ENCODE data around the gene TLR8. TPM values are rescaled to one million over a fixed set of nuclear protein-coding genes. Genes with fewer than 3 reads are reported as not detected.
A peak's percentile ranks its signal among the peaks of the same experiment; 100 is the strongest.

The TLR8 gene
- total RNA-seq, 2 experiments from 2014 or later = not detected

GRCh38 chrX:12947545-12948235 lies 41.3 kb downstream of the TLR8 start:
- peak overlapping the region; percentile 62 for H3K4me3 Mint-ChIP-seq
- no peaks in the 10 kb centered on the region for H3K27me3 Mint-ChIP-seq
- H3K36me3 Mint-ChIP-seq = peaks cover 5% of the 10 kb centered on the region
- peak overlapping the region; percentile 99 for H3K27ac Mint-ChIP-seq
- H3K9me3 Mint-ChIP-seq = no peaks in the 10 kb centered on the region
- no peak for DNase-seq
- peaks cover 57% of the 10 kb centered on the region for H3K4me1 Mint-ChIP-seq

GRCh38 chrX:12948495-12948894 lies 42.1 kb downstream of the TLR8 start:
- no peak overlapping the region for H3K4me3 Mint-ChIP-seq

GRCh38 chrX:12949205-12949926 lies 42.9 kb downstream of the TLR8 start:
- peak overlapping the region; percentile 56 for H3K4me3 Mint-ChIP-seq
- peaks cover 71% of the 10 kb centered on the region for H3K4me1 Mint-ChIP-seq
- H3K9me3 Mint-ChIP-seq = no peaks in the 10 kb centered on the region
- peak overlapping the region; percentile 99 for H3K27ac Mint-ChIP-seq
- peaks cover 5% of the 10 kb centered on the region for H3K36me3 Mint-ChIP-seq
- no peaks in the 10 kb centered on the region for H3K27me3 Mint-ChIP-seq
- no peak for DNase-seq

More at GRCh38 chrX:12948495-12948894, 42.1 kb downstream of the TLR8 start:
- H3K9me3 Mint-ChIP-seq = no peaks in the 10 kb centered on the region
- no peaks in the 10 kb centered on the region for H3K27me3 Mint-ChIP-seq
- peak overlapping the region; percentile 99 for H3K27ac Mint-ChIP-seq
- no peak for DNase-seq
- H3K4me1 Mint-ChIP-seq = peaks cover 65% of the 10 kb centered on the region
- peaks cover 5% of the 10 kb centered on the region for H3K36me3 Mint-ChIP-seq

GRCh38 chrX:12949927-12950656 lies 43.7 kb downstream of the TLR8 start:
- no peaks in the 10 kb centered on the region for H3K9me3 Mint-ChIP-seq
- peak; percentile 78 for DNase-seq
- peak overlapping the region; percentile 99 for H3K27ac Mint-ChIP-seq
- H3K36me3 Mint-ChIP-seq = peaks cover 13% of the 10 kb centered on the region
- peaks cover 76% of the 10 kb centered on the region for H3K4me1 Mint-ChIP-seq
- H3K4me3 Mint-ChIP-seq = peak overlapping the region; percentile 88
- H3K27me3 Mint-ChIP-seq = no peaks in the 10 kb centered on the region

GRCh38 chrX:12950851-12951594 lies 44.6 kb downstream of the TLR8 start:
- peaks cover 13% of the 10 kb centered on the region for H3K36me3 Mint-ChIP-seq

GRCh38 chrX:12951595-12951975 lies 45.2 kb downstream of the TLR8 start:
- Mint-ChIP-seq H3K4me3 (peak overlapping the region; percentile 88), H3K27me3 (no peaks in the 10 kb centered on the region), H3K9me3 (no peaks in the 10 kb centered on the region), H3K4me1 (peaks cover 81% of the 10 kb centered on the region), H3K27ac (peak overlapping the region; percentile 99), H3K36me3 (peaks cover 13% of the 10 kb centered on the region)
- no peak for DNase-seq

More at GRCh38 chrX:12950851-12951594, 44.6 kb downstream of the TLR8 start:
- peaks cover 81% of the 10 kb centered on the region for H3K4me1 Mint-ChIP-seq
- H3K9me3 Mint-ChIP-seq = no peaks in the 10 kb centered on the region
- peak overlapping the region; percentile 99 for H3K27ac Mint-ChIP-seq
- H3K27me3 Mint-ChIP-seq = no peaks in the 10 kb centered on the region
- H3K4me3 Mint-ChIP-seq = peak overlapping the region; percentile 88
- peak; percentile 76 for DNase-seq

- Mint-ChIP-seq H3K27ac (peak overlapping the region; percentile 99), H3K4me1 (peaks cover 71% of the 10 kb centered on the region)
Measured at GRCh38 chrX:12953420-12953819, 47.0 kb downstream of the TLR8 start.

GRCh38 chrX:12954376-12954775 lies 48.0 kb downstream of the TLR8 start:
- peaks cover 17% of the 10 kb centered on the region for H3K36me3 Mint-ChIP-seq

More at GRCh38 chrX:12953420-12953819, 47.0 kb downstream of the TLR8 start:
- no peak for DNase-seq
- peaks cover 17% of the 10 kb centered on the region for H3K36me3 Mint-ChIP-seq
- H3K27me3 Mint-ChIP-seq = no peaks in the 10 kb centered on the region
- no peaks in the 10 kb centered on the region for H3K9me3 Mint-ChIP-seq
- peak overlapping the region; percentile 61 for H3K4me3 Mint-ChIP-seq

GRCh38 chrX:12954981-12955380 lies 48.6 kb downstream of the TLR8 start:
- Mint-ChIP-seq H3K4me3 (peak overlapping the region; percentile 77), H3K4me1 (peaks cover 66% of the 10 kb centered on the region), H3K27ac (peak overlapping the region; percentile 99), H3K27me3 (no peaks in the 10 kb centered on the region), H3K9me3 (no peaks in the 10 kb centered on the region), H3K36me3 (peaks cover 17% of the 10 kb centered on the region)
- DNase-seq = no peak

More at GRCh38 chrX:12954376-12954775, 48.0 kb downstream of the TLR8 start:
- Mint-ChIP-seq H3K27ac (peak overlapping the region; percentile 99), H3K27me3 (no peaks in the 10 kb centered on the region), H3K4me1 (peaks cover 67% of the 10 kb centered on the region), H3K4me3 (peak overlapping the region; percentile 77), H3K9me3 (no peaks in the 10 kb centered on the region)
- no peak for DNase-seq

- Mint-ChIP-seq H3K27me3 (no peaks in the 10 kb centered on the region), H3K4me3 (peak overlapping the region; percentile 85), H3K36me3 (peaks cover 13% of the 10 kb centered on the region), H3K9me3 (no peaks in the 10 kb centered on the region), H3K27ac (peak overlapping the region; percentile 99), H3K4me1 (peaks cover 67% of the 10 kb centered on the region)
- peak; percentile 74 for DNase-seq
Measured at GRCh38 chrX:12955882-12956703, 49.7 kb downstream of the TLR8 start.

GRCh38 chrX:12956704-12957534 lies 50.5 kb downstream of the TLR8 start:
- peak; percentile 42 for DNase-seq
- Mint-ChIP-seq H3K27me3 (no peaks in the 10 kb centered on the region), H3K9me3 (no peaks in the 10 kb centered on the region), H3K36me3 (peaks cover 17% of the 10 kb centered on the region), H3K27ac (peak overlapping the region; percentile 99), H3K4me1 (peaks cover 67% of the 10 kb centered on the region), H3K4me3 (peak overlapping the region; percentile 85)

GRCh38 chrX:12958059-12958458 lies 51.6 kb downstream of the TLR8 start:
- peaks cover 19% of the 10 kb centered on the region for H3K36me3 Mint-ChIP-seq
- no peaks in the 10 kb centered on the region for H3K27me3 Mint-ChIP-seq

GRCh38 chrX:12958461-12958860 lies 52.0 kb downstream of the TLR8 start:
- Mint-ChIP-seq H3K27me3 (no peaks in the 10 kb centered on the region), H3K36me3 (peaks cover 19% of the 10 kb centered on the region), H3K4me1 (peaks cover 55% of the 10 kb centered on the region), H3K9me3 (no peaks in the 10 kb centered on the region), H3K27ac (peak overlapping the region; percentile 95), H3K4me3 (no peak overlapping the region)
- DNase-seq = no peak

More at GRCh38 chrX:12958059-12958458, 51.6 kb downstream of the TLR8 start:
- Mint-ChIP-seq H3K9me3 (no peaks in the 10 kb centered on the region), H3K4me3 (peak overlapping the region; percentile 73), H3K27ac (peak overlapping the region; percentile 95), H3K4me1 (peaks cover 59% of the 10 kb centered on the region)
- DNase-seq = no peak

All from activated naive CD8-positive, alpha-beta T cell treated with anti-CD3 and anti-CD28 coated beads for 36 hours (primary cell).